HCT116 (cell line): ENCODE measurements around the gene MACF1.
"Not testable (repeated sequence)": the region's sequence is repeated elsewhere in the genome, so short reads cannot be mapped to it uniquely, and the experiment has no call there.

Experiments
- ATF3 ChIP-seq: IDR thresholded peaks from 2 replicates; pipeline ENCODE4 v1.6.1; 2012
- CEBPB ChIP-seq: IDR thresholded peaks from 2 replicates; pipeline ENCODE4 v1.6.1; 2012; ENCODE audit warnings: low read depth
- CTCF ChIP-seq, 3 experiments: fragments of 200-600 bp in 1 of 3; sonication (generic) in 1 of 3; IDR thresholded peaks in 2 of 3; conservative IDR thresholded peaks in 1 of 3; 2 replicates each; pipeline ENCODE4 v1.5.1; 2012 to 2017; ENCODE audit warnings: low read depth in 2 of 3, low read length in 2 of 3, antibody characterized with exemption in 1 of 3, borderline replicate concordance in 1 of 3, control low read depth in 1 of 3, mild to moderate bottlenecking in 1 of 3, mixed read lengths in 1 of 3, mixed run types in 1 of 3, moderate library complexity in 1 of 3; ENCODE audit not compliant: insufficient read depth in 1 of 3
- EZH2 ChIP-seq: fragments of 200-600 bp; sonication (generic); IDR thresholded peaks from 2 replicates; pipeline ENCODE4 v1.6.1; 2017; ENCODE audit warnings: antibody characterized with exemption, mixed run types
- EZH2phosphoT487 ChIP-seq: fragments of 200-600 bp; IDR thresholded peaks from 2 replicates; pipeline ENCODE4 v1.6.1; 2018; ENCODE audit warnings: antibody characterized with exemption, borderline replicate concordance
- POLR2A ChIP-seq: IDR thresholded peaks from 2 replicates; pipeline ENCODE4 v1.7.0; 2011; ENCODE audit warnings: borderline replicate concordance; ENCODE audit not compliant: insufficient read depth, insufficient read length; ENCODE audit errors: extremely low read depth
- POLR2AphosphoS5 ChIP-seq: IDR thresholded peaks from 2 replicates; pipeline ENCODE4 v1.6.1; 2011; ENCODE audit warnings: mild to moderate bottlenecking, low read depth, low read length, moderate library complexity
- RAD21 ChIP-seq: IDR thresholded peaks from 2 replicates; pipeline ENCODE4 v1.6.1; 2012; ENCODE audit warnings: low read depth, mild to moderate bottlenecking
- REST ChIP-seq: IDR thresholded peaks from 2 replicates; pipeline ENCODE4 v1.6.1; 2012; ENCODE audit warnings: low read depth
- YY1 ChIP-seq: IDR thresholded peaks from 2 replicates; pipeline ENCODE4 v1.6.1; 2011; ENCODE audit warnings: low read length, low read depth, moderate library complexity, mild to moderate bottlenecking; ENCODE audit not compliant: insufficient replicate concordance; ENCODE audit errors: extremely low read depth
- ZFX ChIP-seq: fragments of 450-650 bp; IDR thresholded peaks from 2 replicates; pipeline ENCODE4 v1.6.1; 2017
- ZNF274 ChIP-seq: fragments of 200-500 bp; sonication (Bioruptor generic); IDR thresholded peaks from 2 replicates; pipeline ENCODE4 v1.6.1; 2014; ENCODE audit warnings: mild to moderate bottlenecking, low read depth, low read length, inconsistent platforms
- TF ChIP-seq, protein P1 (sequence below): IDR thresholded peaks from 2 replicates; pipeline ENCODE4 v1.6.1; 2011; ENCODE audit warnings: mild to moderate bottlenecking, low read length, moderate library complexity; ENCODE audit not compliant: insufficient replicate concordance; ENCODE audit errors: extremely low read depth

- TF ChIP-seq POLR2A; CTCF (IDR thresholded peaks at IDR 0.05 in 2 of 3, conservative IDR thresholded peaks at IDR 0.05 in 1 of 3; ENCODE audit: borderline replicate concordance in 1 of 3, insufficient read depth in 1 of 3, low read depth in 2 of 3, low read length in 2 of 3); ZFX; ZNF274; CEBPB; EZH2; POLR2AphosphoS5; ATF3; RAD21; REST; YY1; EZH2phosphoT487: not testable (repeated sequence)
- TF ChIP-seq, protein P1, sequence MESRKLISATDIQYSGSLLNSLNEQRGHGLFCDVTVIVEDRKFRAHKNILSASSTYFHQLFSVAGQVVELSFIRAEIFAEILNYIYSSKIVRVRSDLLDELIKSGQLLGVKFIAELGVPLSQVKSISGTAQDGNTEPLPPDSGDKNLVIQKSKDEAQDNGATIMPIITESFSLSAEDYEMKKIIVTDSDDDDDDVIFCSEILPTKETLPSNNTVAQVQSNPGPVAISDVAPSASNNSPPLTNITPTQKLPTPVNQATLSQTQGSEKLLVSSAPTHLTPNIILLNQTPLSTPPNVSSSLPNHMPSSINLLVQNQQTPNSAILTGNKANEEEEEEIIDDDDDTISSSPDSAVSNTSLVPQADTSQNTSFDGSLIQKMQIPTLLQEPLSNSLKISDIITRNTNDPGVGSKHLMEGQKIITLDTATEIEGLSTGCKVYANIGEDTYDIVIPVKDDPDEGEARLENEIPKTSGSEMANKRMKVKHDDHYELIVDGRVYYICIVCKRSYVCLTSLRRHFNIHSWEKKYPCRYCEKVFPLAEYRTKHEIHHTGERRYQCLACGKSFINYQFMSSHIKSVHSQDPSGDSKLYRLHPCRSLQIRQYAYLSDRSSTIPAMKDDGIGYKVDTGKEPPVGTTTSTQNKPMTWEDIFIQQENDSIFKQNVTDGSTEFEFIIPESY = not testable (repeated sequence)
These were observed 3.9 kb downstream of the MACF1 start for GRCh38 chr1:39208360-39208759.
